NCI-H2196 treated with DMSO at 0.1 percent for 48 hours (cell line): Measurements from ENCODE around the gene MSI2.

Experiments used
- DNase-seq: peaks from one replicate; lab custom pipeline; 2025; ENCODE audit not compliant: unreplicated experiment; lab: John Stamatoyannopoulos, UW

The MSI2 gene

GRCh38 chr17:57269052-57269451 is 12.7 kb downstream of the MSI2 start:
- no peak for DNase-seq

GRCh38 chr17:57269598-57270255 is 13.4 kb downstream of the MSI2 start:
- no peak for DNase-seq

GRCh38 chr17:57270801-57271245 is 14.5 kb downstream of the MSI2 start:
- DNase-seq = no peak

- no peak for DNase-seq
These were observed 15.5 kb downstream of the MSI2 start for GRCh38 chr17:57271821-57272220.

- DNase-seq = no peak
These were observed 17.2 kb downstream of the MSI2 start for GRCh38 chr17:57273490-57273889.

- DNase-seq = no peak
These were observed 17.8 kb downstream of the MSI2 start for GRCh38 chr17:57274162-57274561.

GRCh38 chr17:57275071-57275764 is 18.9 kb downstream of the MSI2 start:
- no peak for DNase-seq

- no peak for DNase-seq
These were observed 20.3 kb downstream of the MSI2 start for GRCh38 chr17:57276621-57277020.

GRCh38 chr17:57277923-57278604 is 21.7 kb downstream of the MSI2 start:
- no peak for DNase-seq

- no peak for DNase-seq
These were observed 22.5 kb downstream of the MSI2 start for GRCh38 chr17:57278740-57279387.

- DNase-seq = no peak
These were observed 23.1 kb downstream of the MSI2 start for GRCh38 chr17:57279432-57279831.

- DNase-seq = no peak
These were observed 25.6 kb downstream of the MSI2 start for GRCh38 chr17:57281887-57282286.

GRCh38 chr17:57282296-57282695 is 26.0 kb downstream of the MSI2 start:
- no peak for DNase-seq

GRCh38 chr17:57283203-57283971 is 27.1 kb downstream of the MSI2 start:
- no peak for DNase-seq

GRCh38 chr17:57284583-57284982 is 28.3 kb downstream of the MSI2 start:
- no peak for DNase-seq

GRCh38 chr17:57284984-57285646 is 28.8 kb downstream of the MSI2 start:
- no peak for DNase-seq

GRCh38 chr17:57285701-57286100 is 29.4 kb downstream of the MSI2 start:
- no peak for DNase-seq

- peak; percentile 76 for DNase-seq
These were observed 30.2 kb downstream of the MSI2 start for GRCh38 chr17:57286399-57287105.

GRCh38 chr17:57288040-57288772 is 31.9 kb downstream of the MSI2 start:
- DNase-seq = no peak
